K562 (cell line): ENCODE data around the gene APOL2. TPM values are rescaled to one million over a fixed set of nuclear protein-coding genes. Genes with fewer than 3 reads are reported as not detected.

Experiments used
- DEAF1 ChIP-seq: fragments of 450-650 bp; formaldehyde crosslinking; IDR thresholded peaks from 2 replicates; pipeline ENCODE4 v1.4.0; 2020; ENCODE audit warnings: mild to moderate bottlenecking, moderate library complexity
- ETV5 ChIP-seq: sonication (generic); formaldehyde crosslinking; IDR thresholded peaks from 2 replicates; pipeline ENCODE4 v1.4.0; 2020; ENCODE audit warnings: low read depth, mild to moderate bottlenecking, missing genetic modification reagents
- FOXA3 ChIP-seq, 2 experiments: fragments of 450-650 bp in 1 of 2; sonication (generic) in 1 of 2; formaldehyde crosslinking; IDR thresholded peaks in 1 of 2; conservative IDR thresholded peaks in 1 of 2; 2 replicates each; pipeline versions ENCODE4 v1.4.0 to v1.8.0; 2020 to 2022; ENCODE audit warnings: mild to moderate bottlenecking in 2 of 2, missing genetic modification reagents in 1 of 2
- FUS ChIP-seq: fragments of 200-400 bp; formaldehyde crosslinking; optimal IDR thresholded peaks from 2 replicates; pipeline ENCODE3; 2017; ENCODE audit warnings: low read depth, low read length
- KAT8 ChIP-seq: fragments of 450-650 bp; IDR thresholded peaks from 2 replicates; pipeline ENCODE4 v1.6.1; 2016; ENCODE audit warnings: low read depth, mild to moderate bottlenecking
- KDM1A ChIP-seq, 2 experiments: fragments of 450-650 bp; IDR thresholded peaks; 2 replicates each; pipeline ENCODE4 v1.6.1; 2016; ENCODE audit warnings: mild to moderate bottlenecking in 2 of 2
- KLF6 ChIP-seq: fragments of 250-450 bp; sonication (Bioruptor Pico); IDR thresholded peaks from 2 replicates; pipeline ENCODE4 v1.4.0; 2020; ENCODE audit warnings: mild to moderate bottlenecking, moderate library complexity, borderline replicate concordance
- MAFK ChIP-seq: IDR thresholded peaks from 2 replicates; pipeline ENCODE4 v1.6.1; 2011; ENCODE audit warnings: low read length, improper control_type of control experiment
- MEF2A ChIP-seq: IDR thresholded peaks from 2 replicates; pipeline ENCODE4 v1.6.1; 2011; ENCODE audit warnings: low read depth, mild to moderate bottlenecking, low read length, moderate library complexity; ENCODE audit not compliant: control insufficient read depth
- MTF1 ChIP-seq: fragments of 250-450 bp; sonication (Bioruptor Pico); IDR thresholded peaks from 2 replicates; pipeline ENCODE4 v1.9.0; 2021; ENCODE audit warnings: moderate library complexity, mild to moderate bottlenecking, inconsistent platforms, borderline replicate concordance
- PHB2 ChIP-seq: fragments of 450-650 bp; IDR thresholded peaks from 2 replicates; pipeline ENCODE4 v1.6.1; 2017; ENCODE audit warnings: low read depth
- SMAD2 ChIP-seq: fragments of 150-350 bp; IDR thresholded peaks from 2 replicates; pipeline ENCODE4 v1.6.1; 2014; ENCODE audit warnings: low read depth, mild to moderate bottlenecking, low read length
- SMAD4 ChIP-seq: fragments of 250-450 bp; sonication (Bioruptor Pico); conservative IDR thresholded peaks from 2 replicates; pipeline ENCODE4 v1.8.0; 2021; ENCODE audit warnings: inconsistent platforms, mild to moderate bottlenecking, moderate library complexity
- SMC3 ChIP-seq: conservative IDR thresholded peaks from 2 replicates; pipeline ENCODE4 v1.6.1; 2011; ENCODE audit warnings: low read depth, low read length, improper control_type of control experiment; ENCODE audit not compliant: insufficient read depth
- SRSF9 ChIP-seq: fragments of 200-400 bp; formaldehyde crosslinking; IDR thresholded peaks from 2 replicates; pipeline ENCODE4 v1.6.1; 2017; ENCODE audit warnings: low read depth, low read length, borderline replicate concordance
- STAG1 ChIP-seq: sonication (generic); formaldehyde crosslinking; IDR thresholded peaks from 2 replicates; pipeline ENCODE4 v1.5.0; 2020; ENCODE audit warnings: missing genetic modification reagents, borderline replicate concordance
- TAF15 ChIP-seq: fragments of 200-400 bp; formaldehyde crosslinking; IDR thresholded peaks from 2 replicates; pipeline ENCODE4 v1.6.1; 2017; ENCODE audit warnings: mild to moderate bottlenecking, low read depth, low read length, moderate library complexity
- TCF7L2 ChIP-seq: fragments of 150-350 bp; IDR thresholded peaks from 2 replicates; pipeline ENCODE4 v1.6.1; 2016; ENCODE audit warnings: low read depth, mild to moderate bottlenecking, low read length, moderate library complexity
- TFAP4 ChIP-seq: sonication (generic); formaldehyde crosslinking; IDR thresholded peaks from 2 replicates; pipeline ENCODE4 v1.8.0; 2022; ENCODE audit warnings: missing genetic modification reagents, mild to moderate bottlenecking, moderate library complexity, borderline replicate concordance
- TOE1 ChIP-seq, 2 experiments: fragments of 450-650 bp in 1 of 2; sonication (generic) in 1 of 2; formaldehyde crosslinking in 1 of 2; IDR thresholded peaks; 2 replicates each; pipeline versions ENCODE4 v1.7.1 to v1.8.0; 2016 to 2022; ENCODE audit warnings: borderline replicate concordance in 2 of 2, mild to moderate bottlenecking in 2 of 2, antibody characterized with exemption in 1 of 2, inconsistent platforms in 1 of 2, low read depth in 1 of 2, missing genetic modification reagents in 1 of 2, moderate library complexity in 1 of 2
- XRCC4 ChIP-seq: IDR thresholded peaks from one replicate; pipeline ENCODE4 v1.6.1; 2011; ENCODE audit not compliant: insufficient read depth, insufficient read length; ENCODE audit errors: extremely low read depth
- YY1 ChIP-seq, 3 experiments: IDR thresholded peaks; 2 replicates each; pipeline ENCODE4 v1.6.1; 2011; ENCODE audit warnings: low read length in 2 of 3, mild to moderate bottlenecking in 2 of 3, moderate library complexity in 2 of 3, borderline replicate concordance in 1 of 3, control low read depth in 1 of 3, low read depth in 1 of 3; ENCODE audit not compliant: insufficient read depth in 3 of 3, insufficient replicate concordance in 2 of 3, control insufficient read depth in 1 of 3, insufficient read length in 1 of 3; ENCODE audit errors: extremely low read depth in 1 of 3
- ZNF347 ChIP-seq: fragments of 450-650 bp; formaldehyde crosslinking; IDR thresholded peaks from 2 replicates; pipeline ENCODE4 v1.4.0; 2020; ENCODE audit warnings: low read depth, mild to moderate bottlenecking, moderate library complexity
- ZNF696 ChIP-seq: fragments of 250-450 bp; sonication (Bioruptor Pico); conservative IDR thresholded peaks from 2 replicates; pipeline ENCODE4 v1.4.0; 2020; ENCODE audit warnings: mild to moderate bottlenecking, moderate library complexity
- polyA plus RNA-seq, 8 experiments: library from polyadenylated mRNA; depleted of rRNA in 4 of 8; stranded (reverse) in 5 of 8; unstranded in 3 of 8; fragments of >200 nt; fragmentation: Nextera tagmentation in 2 of 8; fragmentation: Illumina TruSeq in 1 of 8; extraction: Ambion mirVana in 2 of 8; extraction: Trizol in 1 of 8; gene quantifications; 2 replicates each; pipeline versions ENCODE4 v1.2.1 to v1.2.3, GENCODE V29; 2011 to 2014; ENCODE audit warnings: inconsistent platforms in 1 of 8, missing spikeins in 1 of 8
- total RNA-seq, 7 experiments: library from RNA; depleted of rRNA in 6 of 7; stranded (reverse); fragments of >200 nt in 6 of 7; fragmentation: Illumina TruSeq in 2 of 7; extraction: Trizol in 2 of 7; gene quantifications; 2 replicates each; pipeline versions ENCODE4 v1.2.1 to v1.2.3, GENCODE V29; 2011 to 2021; ENCODE audit warnings: low replicate concordance in 1 of 7

APOL2 gene
- total and polyA plus RNA-seq, 9 of the 15 experiments (the other 6 are each of a cell fraction or from before 2014, with no cell fraction given) = 2.7 to 10.6 (median 8.9) TPM

GRCh38 chr22:36180038-36180880 lies 59.1 kb downstream of the APOL2 start (continued):
- peak; percentile 76; the same call in 1 of the 2 replicates for TF ChIP-seq TFAP4 (CRISPR knock-in tag)
- no peak for TF ChIP-seq PHB2
- TF ChIP-seq KDM1A (IDR thresholded peaks at IDR 0.05) = no peak
- TF ChIP-seq KLF6 = no peak
- TF ChIP-seq STAG1 = no peak
- TF ChIP-seq SMAD4 = no peak
- no peak for TF ChIP-seq ZNF347 (CRISPR knock-in tag)
- TF ChIP-seq MEF2A = no peak
- TF ChIP-seq MTF1 (CRISPR knock-in tag) = no peak
- TF ChIP-seq SMC3 = peak; percentile 63
- TF ChIP-seq KAT8 = no peak
- no peak for TF ChIP-seq SMAD2
- no peak for TF ChIP-seq SRSF9
- no peak for TF ChIP-seq MAFK
- no peak for TF ChIP-seq FOXA3 (CRISPR knock-in tag; conservative IDR thresholded peaks at IDR 0.05 in 1 of 2, IDR thresholded peaks at IDR 0.05 in 1 of 2)
- no peak for TF ChIP-seq XRCC4
- no peak for TF ChIP-seq TCF7L2
- no peak for TF ChIP-seq TAF15
- no peak for TF ChIP-seq FUS
- no peak for TF ChIP-seq ETV5 (CRISPR knock-in tag)
- peak; percentile 38; the same call in 1 of the 2 replicates for TF ChIP-seq DEAF1 (CRISPR knock-in tag)
- peak in 1 of 3 experiments; percentile 47 for TF ChIP-seq YY1 (IDR thresholded peaks at IDR 0.05; ENCODE audit: borderline replicate concordance in 1 of 3, control insufficient read depth in 1 of 3, extremely low read depth in 1 of 3, insufficient read depth in 3 of 3, insufficient read length in 1 of 3, insufficient replicate concordance in 2 of 3, low read depth in 1 of 3, low read length in 2 of 3)
- TF ChIP-seq TOE1 (IDR thresholded peaks at IDR 0.05; ENCODE audit: borderline replicate concordance) = no peak
- no peak for TF ChIP-seq TOE1 (CRISPR knock-in tag; IDR thresholded peaks at IDR 0.05; ENCODE audit: borderline replicate concordance, low read depth)
- TF ChIP-seq ZNF696 (CRISPR knock-in tag) = no peak
